NCI-H345 treated with DMSO at 0.1 percent for 48 hours (cell line): ENCODE results near the gene TRERF1.
A peak's percentile ranks its signal among the peaks of the same experiment; 100 is the strongest.
"Not testable (repeated sequence)": the region's sequence is repeated elsewhere in the genome, so short reads cannot be mapped to it uniquely, and the experiment has no call there.

Experiments
- DNase-seq: peaks from one replicate; lab custom pipeline; 2025; ENCODE audit not compliant: unreplicated experiment; lab: John Stamatoyannopoulos, UW

The TRERF1 gene

DNA sequence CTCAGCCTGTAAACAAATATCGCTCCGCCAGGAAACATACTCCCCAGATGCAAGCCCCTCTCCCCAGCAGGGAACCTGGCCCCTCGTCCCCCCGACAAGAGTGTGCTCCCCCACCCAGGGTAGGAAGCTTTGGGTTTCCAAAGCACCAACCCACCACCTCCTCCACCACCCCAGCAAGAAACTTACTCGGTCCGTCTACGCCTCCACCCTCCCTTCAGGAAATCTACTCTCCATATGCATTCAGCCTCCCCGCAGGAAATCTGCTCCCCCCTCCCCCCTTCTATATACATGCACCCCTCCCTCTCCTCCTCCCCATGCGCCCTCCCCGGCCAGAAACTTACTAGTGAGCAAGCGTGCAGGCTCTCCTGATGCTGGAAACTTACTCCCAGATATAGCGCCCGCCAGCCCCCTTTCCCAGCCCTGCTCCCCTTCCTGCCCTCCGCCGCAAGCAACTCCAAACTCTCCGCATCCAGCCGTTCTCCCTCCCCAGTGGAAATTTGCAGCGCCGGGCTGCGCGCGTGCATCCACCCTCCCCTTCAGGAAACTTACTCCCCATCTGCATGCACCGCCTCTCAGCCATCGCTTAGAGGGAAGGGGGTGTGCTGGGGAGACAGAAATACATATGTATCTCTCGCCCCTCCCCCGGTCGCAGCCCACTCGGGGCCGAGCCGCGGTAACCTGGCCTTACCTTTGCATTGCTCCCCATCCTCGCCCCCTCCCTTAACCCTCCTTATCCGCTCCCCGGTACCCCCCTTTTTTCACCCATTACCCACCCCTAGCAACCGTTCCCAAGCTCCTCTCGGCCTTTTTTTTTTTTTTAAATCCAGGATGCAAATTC lies at the start of gene TRERF1:
Gene TRERF1 (minus strand): TSS at position 594 of the 838 bp plus-strand sequence. CDS start 182,336 bp downstream, outside the sequence.
- DNase-seq: peak; percentile 45

DNA sequence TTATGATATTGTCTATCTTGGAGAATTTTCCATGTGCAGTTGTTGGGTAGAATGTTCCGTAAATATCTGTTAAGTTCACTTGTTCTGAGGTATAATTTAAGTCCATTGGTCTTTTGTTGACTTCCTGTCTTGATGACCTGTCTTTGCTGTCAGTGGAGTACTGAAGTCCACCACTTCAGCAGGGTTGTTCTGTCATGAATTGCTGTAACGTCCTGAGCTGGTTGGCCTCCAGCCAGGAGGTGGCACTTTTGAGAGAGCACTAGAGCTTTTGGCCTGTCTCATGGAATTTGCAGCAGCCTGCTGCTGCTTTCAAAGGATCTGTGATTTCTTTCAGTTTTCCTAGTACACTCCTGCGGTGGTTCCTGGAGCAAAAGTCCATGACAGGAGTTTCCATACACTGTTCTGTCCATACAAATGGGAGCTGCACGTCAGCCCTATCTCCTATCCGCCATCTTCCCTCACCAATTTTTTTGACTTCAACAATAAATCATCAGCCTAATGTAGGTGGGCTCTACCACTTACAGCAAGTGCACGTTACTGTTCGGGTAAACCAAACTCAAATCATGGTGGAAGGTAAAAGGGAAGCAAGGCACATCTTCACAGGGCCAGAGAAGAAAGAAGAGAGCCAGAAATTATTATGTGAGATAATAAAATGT lies 46.9 kb upstream of the TRERF1 start:
- no peak for DNase-seq

DNA sequence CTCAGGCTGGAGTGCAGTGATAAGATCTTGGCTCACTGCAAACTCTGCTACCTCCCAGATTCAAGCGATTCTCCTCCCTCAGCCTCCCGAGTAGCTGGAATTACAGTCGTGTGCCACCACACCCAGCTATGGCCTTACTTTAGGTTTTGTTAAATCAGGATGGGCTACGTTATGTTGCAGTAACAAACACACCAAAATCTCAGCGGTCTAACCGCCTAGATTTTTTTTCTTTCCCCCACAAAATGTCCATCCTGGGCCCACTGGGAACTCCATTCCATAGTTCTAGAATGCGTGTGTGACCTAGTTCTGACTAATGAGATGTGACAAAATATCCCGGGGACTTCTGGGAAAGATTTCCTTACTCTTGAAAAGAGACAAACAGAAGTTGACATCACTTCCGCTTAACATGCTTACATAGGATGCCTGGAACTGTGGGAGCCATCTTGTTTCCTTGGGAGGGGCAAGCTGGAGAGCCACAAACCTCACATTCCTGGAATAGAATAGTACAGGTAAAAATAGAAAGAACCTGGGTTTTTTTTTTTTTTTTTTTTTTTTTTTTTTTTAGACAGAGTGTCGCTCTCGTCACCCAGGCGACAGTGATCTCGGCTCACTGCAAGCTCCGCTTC lies 42.3 kb upstream of the TRERF1 start:
- no peak for DNase-seq

DNA sequence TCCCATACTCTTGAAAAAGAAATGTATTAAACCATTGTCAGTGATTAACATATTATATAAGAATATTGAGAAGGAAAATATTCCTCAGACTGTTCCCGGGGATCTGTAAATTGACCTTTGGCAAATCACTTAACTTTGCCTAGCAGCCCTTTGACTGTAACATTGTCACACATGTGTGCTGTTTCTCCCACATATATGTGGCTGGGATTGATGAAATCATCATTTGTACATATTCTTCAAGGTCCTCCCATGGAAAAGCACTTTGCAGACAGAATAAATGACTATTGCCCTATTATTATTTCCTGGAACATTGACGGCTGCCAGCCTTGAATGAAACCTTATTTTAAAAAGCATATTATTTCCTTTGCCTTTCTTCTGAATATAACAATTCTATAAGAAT lies 36.4 kb upstream of the TRERF1 start:
- no peak for DNase-seq

- DNase-seq: no peak
Observed at GRCh38 chr6:42484261-42484660, 32.5 kb upstream of the TRERF1 start.

GRCh38 chr6:42482174-42482573 lies 30.4 kb upstream of the TRERF1 start:
- no peak for DNase-seq

DNA sequence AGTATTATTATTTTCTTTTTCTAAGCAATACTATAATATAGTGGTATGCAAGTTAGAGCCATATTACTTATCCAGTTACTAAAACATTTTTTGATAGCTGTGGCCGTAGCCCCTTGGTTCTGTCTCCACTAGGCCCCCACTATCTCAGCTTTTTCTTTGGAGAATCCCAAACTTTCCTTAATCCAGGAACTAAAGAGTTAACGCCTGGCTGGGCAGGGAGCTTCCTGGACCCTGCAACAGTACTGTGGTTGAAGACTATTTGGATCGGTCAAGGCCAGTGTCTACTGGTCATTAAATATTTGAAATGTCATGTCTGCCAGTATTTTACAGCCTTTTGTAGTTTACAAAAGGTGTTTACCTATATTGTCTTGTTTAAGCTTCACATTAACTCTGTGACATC lies 20.0 kb upstream of the TRERF1 start:
- no peak for DNase-seq

- DNase-seq: no peak
Observed at GRCh38 chr6:42471142-42471541, 19.4 kb upstream of the TRERF1 start.

- DNase-seq: no peak
Observed at GRCh38 chr6:42468273-42468672, 16.5 kb upstream of the TRERF1 start.

- DNase-seq: no peak
Observed at GRCh38 chr6:42467651-42468050, 15.9 kb upstream of the TRERF1 start.

DNA sequence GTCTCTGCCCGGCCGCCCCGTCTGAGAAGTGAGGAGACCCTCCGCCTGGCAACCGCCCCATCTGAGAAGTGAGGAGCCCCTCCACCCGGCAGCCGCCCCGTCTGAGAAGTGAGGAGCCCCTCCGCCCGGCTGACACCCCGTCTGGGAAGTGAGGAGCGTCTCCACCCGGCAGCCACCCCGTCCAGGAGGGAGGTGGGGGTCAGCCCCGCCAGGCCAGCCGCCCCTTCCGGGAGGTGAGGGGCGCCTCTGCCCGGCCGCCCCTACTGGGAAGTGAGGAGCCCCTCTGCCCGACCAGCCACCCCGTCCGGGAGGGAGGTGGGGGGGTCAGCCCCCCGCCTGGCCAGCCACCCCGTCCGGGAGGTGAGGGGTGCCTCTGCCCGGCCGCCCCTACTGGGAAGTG lies 14.7 kb upstream of the TRERF1 start:
- DNase-seq: not testable (repeated sequence)

- DNase-seq: no peak
Observed at GRCh38 chr6:42462474-42462972, 10.8 kb upstream of the TRERF1 start.

GRCh38 chr6:42460883-42461282 lies 9.2 kb upstream of the TRERF1 start:
- no peak for DNase-seq

GRCh38 chr6:42459888-42460287 lies 8.2 kb upstream of the TRERF1 start:
- no peak for DNase-seq

- no peak for DNase-seq
Observed at GRCh38 chr6:42454428-42454791, 2.7 kb upstream of the TRERF1 start.

- DNase-seq: no peak
Observed at GRCh38 chr6:42453654-42454427, 2.1 kb upstream of the TRERF1 start.

GRCh38 chr6:42453031-42453653 lies 1.4 kb upstream of the TRERF1 start:
- peak; percentile 71 for DNase-seq

- no peak for DNase-seq
Observed at GRCh38 chr6:42452171-42453030, 675 bp upstream of the TRERF1 start.

GRCh38 chr6:42450477-42451332 lies 1.0 kb downstream of the TRERF1 start:
- no peak for DNase-seq
